Left lobe of liver (tissue), 2 donors: Measurements from ENCODE around the gene FOXM1. TPM values are rescaled to one million over a fixed set of nuclear protein-coding genes. Genes with fewer than 3 reads are reported as not detected.
A peak's percentile ranks its signal among the peaks of the same experiment; 100 is the strongest.
"Not testable (repeated sequence)": the region's sequence is repeated elsewhere in the genome, so short reads cannot be mapped to it uniquely, and the experiment has no call there.

Experiments
- ATAC-seq: fragments of 200-7000 bp; cut with Tn5 transposase; one replicate; pipeline ENCODE4 v1.9.1; 2020; ENCODE audit warnings: mild to moderate bottlenecking, moderate library complexity
- DNase-seq: peaks from one replicate; pipeline ENCODE4 v3.0.0-alpha.2; 2020; ENCODE audit warnings: low spot score
- total RNA-seq: library from RNA; stranded (reverse); gene quantifications from one replicate; pipeline ENCODE4 v1.2.1, GENCODE V29; 2021
- donor health status: DM: no; HTN: no; CAD: no; lungs with moderate emphysema.
- donor health status: DM: no; HTN: yes; CAD: no.

FOXM1 gene
- total RNA-seq, 1 donor from 2014 or later = 0.86 TPM

DNA sequence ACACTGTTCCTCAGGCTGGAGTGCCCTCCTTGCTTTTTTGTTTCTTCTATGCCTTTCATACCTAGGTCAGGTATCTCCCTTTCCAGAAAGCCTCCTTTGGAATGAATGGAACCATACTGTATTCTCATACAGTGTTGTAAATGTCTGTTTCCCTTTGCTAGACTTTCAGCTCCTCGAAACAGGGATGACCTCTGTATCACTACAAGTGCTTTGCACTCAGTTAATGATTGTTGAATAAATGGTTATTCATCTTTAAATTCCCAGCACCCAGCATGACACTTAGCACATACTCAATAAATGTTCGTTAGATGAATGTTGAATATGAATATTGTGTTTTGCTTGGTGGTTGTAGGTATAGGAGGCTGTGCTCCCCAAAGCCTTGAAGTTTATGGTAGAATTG, 7.8 kb upstream of the FOXM1 start:
- no peak for DNase-seq

DNA sequence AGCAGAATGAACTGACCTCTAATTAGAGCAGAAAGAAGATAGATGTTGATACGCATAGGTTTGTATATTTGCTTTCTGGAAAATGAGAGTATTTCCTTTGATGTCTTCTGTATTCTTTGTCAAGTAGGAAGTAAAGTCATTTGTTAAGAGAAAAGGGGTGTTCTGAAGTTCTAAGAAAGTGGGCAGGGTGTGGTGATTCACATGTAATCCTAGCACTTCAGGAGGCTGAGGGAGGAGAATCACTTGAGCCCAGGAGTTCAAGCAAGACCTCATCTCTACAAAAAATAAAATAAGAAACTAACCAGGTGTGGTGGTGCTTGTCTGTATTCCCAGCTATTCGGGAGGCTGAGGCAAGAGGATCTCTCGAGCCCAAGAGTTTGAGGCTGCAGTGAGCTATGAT, 2.9 kb upstream of the FOXM1 start:
- DNase-seq = no peak
- no peak for ATAC-seq

More for the DNA sequence above, 7.8 kb upstream of the FOXM1 start:
- ATAC-seq = peak; percentile 59

DNA sequence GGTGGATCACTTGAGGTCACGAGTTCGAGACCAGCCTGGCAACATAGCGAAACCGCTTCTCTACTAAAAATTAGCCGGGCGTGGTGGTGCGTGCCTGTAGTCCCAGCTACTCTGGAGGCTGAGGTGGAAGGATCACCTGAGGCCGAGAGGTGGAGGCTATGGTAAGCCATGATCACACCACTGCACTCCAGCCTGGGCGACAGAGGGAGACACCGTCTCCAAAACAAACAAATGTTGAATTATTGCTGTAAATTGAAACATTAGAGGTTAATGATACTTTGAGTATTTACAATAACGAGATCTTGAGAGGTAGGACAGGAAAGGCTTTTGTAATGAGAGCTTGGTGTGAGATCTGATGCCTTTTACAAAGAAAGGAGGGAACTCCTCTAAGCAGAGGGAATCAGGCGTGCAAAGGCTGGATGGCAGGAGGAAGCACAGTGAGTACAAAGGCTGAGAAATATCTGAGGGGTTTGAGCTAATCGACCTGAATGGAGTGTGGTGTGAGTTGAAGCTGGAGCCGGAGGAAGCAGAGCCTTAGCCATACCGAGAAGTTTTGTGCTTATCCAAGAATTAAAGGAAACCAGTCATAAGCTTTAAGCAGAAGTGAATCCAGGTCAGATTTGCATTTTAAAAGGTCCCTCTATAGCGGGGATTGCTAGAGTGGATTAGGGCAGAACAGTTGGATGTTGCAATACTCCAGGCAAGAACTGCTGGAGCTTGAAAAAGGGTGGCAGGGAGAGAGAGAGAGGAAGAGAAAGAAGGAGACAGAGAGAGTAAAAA, 1.2 kb upstream of the FOXM1 start:
- no peak for DNase-seq
- peak; percentile 39 for ATAC-seq

DNA sequence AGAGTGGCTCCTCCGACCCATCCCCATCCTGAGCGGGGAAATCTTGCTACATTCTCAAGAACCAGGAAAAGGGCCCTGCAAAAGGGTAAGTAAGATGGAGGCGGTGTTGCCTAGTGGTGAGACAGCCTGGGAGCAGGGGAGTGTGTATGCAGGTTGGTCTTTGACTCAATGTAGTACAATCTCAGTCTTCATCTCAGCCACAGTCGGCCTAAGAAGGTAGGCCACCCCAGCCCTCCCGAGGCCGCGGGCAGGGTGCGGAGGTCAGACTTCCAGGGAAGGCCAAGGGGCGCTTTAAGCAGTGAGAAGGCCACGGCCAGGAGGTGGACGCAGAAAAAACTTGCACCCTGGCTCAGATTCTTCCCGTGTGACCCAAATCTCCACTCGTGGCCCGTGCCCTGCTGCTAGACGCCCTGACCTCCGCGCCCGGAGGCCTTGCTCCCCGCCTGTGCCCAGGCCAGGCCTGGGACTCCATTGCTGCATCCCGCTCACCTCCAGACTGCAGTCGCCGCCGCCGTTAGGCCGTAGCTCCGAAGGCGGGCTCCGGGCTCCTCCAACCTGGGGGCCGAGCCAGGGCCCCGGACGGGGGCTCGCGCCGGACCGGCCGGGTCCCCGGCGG, 435 bp downstream of the FOXM1 start:
- DNase-seq = no peak

DNA sequence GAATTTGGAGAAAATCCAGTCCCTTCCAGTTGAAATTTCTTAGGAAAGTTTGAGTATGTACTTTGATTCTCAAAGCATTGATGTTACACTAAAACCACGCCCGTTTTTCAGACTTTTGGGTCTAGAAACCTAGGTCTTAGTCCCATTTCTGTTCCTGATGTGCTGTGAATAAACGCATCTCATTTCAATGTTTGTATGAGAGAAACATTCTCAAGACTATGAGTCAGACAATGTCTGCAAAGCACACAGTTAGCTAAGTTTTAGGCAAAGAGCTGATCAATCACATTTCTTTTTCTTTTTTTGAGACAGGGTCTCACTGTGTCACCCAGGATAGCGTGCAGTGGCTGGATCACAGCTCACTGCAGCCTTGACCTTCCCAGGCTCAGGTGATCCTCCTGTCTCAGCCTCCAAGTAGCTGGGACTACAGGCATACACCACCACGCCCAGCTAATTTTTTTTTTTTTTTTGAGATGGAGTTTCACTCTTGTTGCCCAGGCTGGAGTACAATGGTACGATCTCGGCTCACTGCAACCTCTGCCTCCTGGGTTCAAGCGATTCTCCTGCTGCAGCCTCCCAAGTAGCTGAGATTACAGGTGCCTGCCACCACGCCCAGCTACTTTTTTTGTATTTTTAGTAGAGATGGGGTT, 7.9 kb downstream of the FOXM1 start:
- not testable (repeated sequence) for DNase-seq, ATAC-seq

More for the DNA sequence above, 435 bp downstream of the FOXM1 start:
- ATAC-seq = peak; percentile 43

DNA sequence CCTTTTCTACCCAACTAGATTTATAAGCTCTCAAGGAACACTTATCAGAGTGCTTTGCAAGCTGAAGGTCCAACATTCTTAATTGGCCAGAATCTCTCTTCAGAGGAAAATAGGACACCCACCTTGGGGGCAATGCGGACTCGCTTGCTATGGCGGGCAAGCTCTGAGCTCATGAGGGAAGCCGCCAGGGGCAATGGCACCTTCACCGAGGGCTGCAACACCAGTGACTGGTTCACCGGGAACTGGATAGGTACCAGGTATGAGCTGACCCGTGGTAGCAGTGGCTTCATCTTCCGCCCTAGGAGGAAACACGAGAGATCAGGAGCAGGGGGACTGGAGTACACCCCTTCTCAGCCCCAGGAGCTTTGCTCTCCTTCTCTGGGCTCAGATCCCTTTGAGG, 12.8 kb downstream of the FOXM1 start:
- DNase-seq (no peak), ATAC-seq (no peak)

DNA sequence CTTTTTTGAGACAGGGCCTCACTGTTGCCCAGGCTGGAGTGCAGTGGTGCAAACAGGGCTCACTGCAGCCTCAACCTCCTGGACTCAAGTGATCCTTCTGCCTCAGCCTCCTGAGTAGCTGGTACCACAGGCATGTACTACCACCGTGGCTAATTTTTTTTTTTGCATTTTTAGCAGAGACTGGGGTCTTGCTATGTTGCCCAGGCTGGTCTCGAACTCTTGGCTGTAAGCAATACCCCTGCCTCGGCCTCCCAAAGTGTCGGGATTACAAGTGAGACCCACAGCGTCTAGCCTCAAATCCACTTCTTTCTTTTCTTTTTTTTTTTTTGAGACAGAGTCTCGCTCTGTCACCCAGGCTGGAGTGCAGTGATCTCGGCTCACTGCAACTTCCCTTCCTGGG, 13.6 kb downstream of the FOXM1 start:
- not testable (repeated sequence) for DNase-seq, ATAC-seq

DNA sequence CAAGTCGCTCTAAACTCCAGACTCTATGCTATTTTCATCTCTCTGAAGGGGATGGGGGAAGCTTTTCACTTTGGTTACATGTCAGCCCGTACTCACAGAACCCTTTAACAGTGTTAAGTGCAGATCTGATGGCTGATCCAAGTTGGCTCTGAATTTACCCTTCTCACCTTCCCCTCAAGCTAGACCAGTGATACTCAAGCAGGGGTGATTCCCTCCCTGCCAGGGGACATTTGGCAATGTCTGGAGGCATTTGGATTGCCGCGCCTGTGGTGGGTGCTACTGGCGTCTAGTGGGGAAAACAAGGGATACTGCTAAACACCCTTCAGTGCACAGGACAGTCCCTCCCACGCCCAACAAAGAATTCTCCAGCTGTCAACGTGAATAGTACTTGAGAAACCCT, 14.1 kb downstream of the FOXM1 start:
- DNase-seq (no peak), ATAC-seq (no peak)

DNA sequence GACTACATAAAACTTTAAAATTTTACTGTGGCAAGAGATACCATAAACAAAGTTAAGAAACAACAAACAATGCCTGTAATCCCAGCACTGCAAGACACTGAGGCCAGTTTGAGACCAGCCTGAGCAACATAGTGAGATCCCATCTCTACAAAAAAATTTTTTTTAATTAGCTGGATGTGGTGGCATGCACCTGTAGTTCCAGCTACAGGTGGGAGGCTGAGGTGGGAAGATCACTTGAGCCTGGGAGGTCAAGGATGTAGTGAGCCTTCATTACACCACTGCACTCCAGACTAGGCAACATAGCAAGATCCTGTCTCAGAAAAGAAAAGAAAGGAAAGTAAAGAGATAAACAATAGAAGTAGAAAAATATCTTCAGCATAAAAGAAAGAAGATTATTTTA, 16.8 kb downstream of the FOXM1 start:
- no peak for DNase-seq
- no peak for ATAC-seq

DNA sequence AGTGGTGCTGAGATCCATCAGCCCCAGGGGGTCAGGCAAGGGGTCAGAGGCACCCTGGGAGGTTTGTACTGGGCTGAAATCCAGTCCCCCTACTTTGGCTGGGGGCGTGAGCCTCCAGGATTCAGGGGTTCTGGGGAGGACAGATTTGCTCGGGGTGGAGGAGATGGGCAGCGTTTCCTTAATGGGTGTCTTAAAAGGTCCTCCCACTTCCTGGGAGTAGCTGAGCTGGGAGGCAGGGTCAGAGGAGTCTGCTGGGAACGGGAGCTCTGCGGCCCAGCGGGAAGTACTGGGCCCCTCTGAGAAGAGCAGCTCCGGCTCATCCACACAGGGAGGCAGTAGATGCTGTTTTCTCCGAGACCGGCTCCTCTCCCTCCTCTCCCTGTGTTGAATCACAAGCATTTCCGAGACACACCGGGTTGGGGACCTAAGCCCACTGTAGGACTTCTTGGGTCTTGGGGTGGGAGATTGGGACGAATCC, 18.0 kb downstream of the FOXM1 start:
- ATAC-seq = peak; percentile 44
- no peak for DNase-seq

DNA sequence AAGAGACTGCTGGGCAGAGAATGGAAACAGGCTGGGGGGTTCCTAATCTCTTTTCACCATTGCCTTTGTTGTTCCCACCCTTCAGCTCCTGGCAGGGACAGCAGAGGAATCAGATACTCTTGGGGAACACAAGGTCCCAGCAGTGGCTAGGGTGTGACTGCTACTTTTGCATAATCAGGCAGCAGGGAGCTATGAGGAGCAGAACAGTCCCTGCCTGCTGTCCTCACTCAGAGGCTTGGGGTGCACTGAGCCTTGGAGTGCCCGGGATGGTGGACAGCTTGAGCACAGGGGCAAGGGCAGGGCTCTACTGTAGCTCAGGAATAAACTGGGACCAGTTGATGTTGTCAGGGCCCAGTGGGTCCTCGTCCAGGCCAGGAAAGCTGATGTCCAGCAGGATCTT, 18.6 kb downstream of the FOXM1 start:
- no peak for DNase-seq
- no peak for ATAC-seq

DNA sequence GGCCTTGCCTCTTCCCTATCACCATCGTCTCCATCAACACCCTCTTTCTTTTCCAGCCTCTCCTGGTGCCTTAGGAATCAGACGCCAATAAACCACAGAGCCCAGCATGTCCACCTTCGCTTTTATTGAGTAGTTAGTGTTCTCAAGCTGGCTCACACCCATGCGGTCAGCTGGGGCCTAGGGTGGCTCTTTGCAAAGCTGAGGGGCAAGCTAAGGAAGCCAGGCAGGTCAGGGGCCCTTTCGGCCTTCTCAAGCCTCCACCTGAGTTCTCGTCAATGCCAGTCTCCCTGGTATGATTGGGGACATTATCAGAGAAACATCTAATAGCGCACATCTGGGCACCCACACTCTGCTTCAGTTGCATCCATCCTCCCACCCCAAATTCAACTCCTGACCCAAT, 19.4 kb downstream of the FOXM1 start:
- no peak for DNase-seq

DNA sequence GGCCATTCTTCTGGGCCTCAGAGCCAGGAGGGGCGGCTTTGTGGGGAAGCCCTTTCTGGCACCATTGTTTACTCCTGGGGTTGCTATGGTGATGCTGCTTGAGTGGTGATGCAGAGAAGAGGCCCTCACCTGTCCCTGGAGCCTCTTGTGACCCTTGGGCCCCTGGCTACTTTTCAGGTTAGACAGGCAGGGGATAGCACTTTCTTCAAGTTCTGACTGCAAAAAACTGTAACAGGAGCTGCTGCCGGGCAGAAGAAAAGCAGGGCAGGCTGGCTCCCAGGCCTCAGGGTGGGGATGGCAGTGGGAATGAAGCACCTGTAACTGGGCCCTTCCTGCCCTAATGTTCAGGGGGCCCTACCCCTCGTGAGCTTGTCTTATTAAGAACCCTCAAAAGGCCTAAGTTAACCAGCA, 19.9 kb downstream of the FOXM1 start, which contains the start of gene TEX52:
TEX52 (minus strand) TSS at position 19 of the 411 bp plus-strand sequence; CDS start at position 6, 13 bp downstream.
- ATAC-seq (no peak), DNase-seq (no peak)

More for the DNA sequence above, 19.4 kb downstream of the FOXM1 start:
- no peak for ATAC-seq

DNA sequence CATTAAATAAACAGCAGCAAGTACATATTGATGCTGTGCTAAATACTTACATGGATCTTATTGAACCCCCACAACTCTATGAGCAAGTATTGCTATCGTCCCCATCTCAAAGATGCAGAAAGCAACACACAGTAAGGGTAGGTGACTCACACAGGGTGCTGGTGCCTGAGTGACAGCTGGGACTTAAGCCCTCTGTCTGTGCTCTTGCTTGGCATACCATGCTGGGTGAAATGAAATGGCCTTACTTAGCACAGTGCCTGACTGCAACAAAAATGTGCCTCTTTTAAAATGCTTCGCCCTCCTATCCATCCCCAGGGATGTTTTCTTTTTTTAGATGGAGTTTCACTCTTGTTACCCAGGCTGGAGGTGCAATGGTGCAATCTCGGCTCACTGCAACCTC, 20.9 kb downstream of the FOXM1 start:
- ATAC-seq = no peak

DNA sequence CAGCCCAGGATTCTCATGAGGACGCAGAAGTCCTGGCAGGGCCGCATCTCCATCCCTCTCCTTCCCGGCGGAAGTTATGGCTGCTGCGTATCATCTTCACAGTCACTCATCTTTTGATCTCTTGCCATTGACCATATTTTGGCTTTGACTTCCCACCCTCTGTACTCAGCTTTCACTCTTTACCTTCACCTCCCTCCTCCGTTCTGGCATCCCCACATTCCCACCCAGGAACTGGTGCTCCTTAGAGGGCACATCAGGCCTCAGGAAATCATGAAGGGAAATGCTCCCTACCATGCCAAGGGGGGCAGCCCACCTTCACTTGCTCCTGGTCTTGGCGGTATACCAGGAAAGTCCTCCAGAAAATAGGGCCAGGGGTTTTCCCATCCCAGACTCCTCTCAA, 21.4 kb downstream of the FOXM1 start:
- no peak for ATAC-seq
- no peak for DNase-seq

More for the DNA sequence above, 20.9 kb downstream of the FOXM1 start:
- DNase-seq = no peak

DNA sequence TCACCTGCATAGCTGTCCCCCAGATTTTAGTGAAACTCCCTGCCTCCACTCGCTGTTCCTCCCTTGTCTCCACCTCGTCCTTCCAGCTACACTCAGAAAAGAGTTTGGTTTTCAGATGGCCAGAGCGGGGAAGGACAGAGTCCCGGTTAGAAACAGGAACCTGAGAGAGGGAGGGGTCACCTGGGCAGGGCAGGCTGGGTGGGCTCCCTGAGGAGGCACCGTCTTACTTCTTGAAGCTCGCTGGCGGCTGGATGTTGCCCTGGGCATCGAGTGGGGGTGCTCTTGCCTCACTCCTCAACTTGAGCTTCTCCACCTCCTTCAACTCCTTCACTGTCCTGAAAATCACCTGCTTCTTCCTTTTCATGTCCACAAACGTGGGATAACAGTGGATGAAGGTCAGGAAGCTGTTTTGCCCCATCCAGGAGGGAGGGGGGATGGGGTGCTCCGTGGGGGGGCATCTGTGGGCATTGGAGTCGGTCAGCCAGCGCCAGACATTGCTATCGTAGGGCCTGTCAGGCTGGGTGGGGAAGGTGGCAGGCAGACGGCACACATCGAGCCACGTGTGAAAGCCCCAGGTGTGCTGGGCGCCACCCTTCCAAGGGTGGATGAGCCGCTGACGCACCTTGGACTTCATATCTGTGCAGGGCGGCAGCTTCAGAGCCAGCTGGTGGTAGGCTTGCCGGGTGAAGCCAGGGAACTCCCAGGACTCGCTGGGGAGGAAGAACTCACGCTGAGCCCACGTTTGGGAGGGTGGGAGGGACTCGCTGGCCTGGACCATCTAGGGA, 22.1 kb downstream of the FOXM1 start:
- no peak for ATAC-seq
- DNase-seq = no peak

DNA sequence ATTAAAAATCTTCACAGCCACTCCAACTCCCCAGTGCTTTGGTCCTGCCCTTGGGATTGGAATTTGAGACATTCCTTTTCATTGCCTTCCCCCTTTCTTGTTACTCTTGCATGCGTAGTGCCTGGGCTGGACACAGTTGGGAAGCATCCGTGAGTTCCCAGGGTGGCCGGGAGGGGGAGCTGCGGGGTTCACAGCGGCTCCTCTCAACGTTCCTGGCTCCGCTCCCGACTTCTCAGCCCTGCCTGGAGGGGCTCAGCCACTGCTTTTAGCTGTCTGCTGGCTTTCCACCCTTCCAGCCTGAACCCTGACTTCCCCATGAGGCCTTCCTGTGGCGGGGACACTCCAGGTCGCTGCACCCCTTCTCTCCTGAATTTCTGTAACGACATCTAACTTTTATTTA, 23.3 kb downstream of the FOXM1 start:
- peak; percentile 76 for ATAC-seq

DNA sequence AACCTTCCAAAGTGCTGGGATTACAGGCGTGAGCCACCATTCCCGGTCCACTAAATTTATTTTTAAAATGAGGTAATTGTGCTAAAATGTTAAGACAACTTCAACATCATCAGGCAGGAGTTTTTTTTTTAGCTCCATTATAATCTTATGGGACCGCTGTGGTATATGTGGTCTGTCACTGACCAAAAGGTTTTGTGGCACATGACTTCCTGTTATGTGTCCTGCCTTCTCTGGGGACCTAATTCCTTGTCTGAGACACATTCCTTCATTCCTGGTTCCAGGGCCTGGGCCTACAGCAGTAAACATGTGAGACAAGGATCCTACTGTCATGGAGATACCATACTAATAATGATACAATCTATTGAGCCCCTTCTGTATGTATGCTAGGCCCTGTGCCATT, 25.0 kb downstream of the FOXM1 start:
- DNase-seq = no peak
- no peak for ATAC-seq

More for the DNA sequence above, 23.3 kb downstream of the FOXM1 start:
- peak; percentile 69 for DNase-seq

DNA sequence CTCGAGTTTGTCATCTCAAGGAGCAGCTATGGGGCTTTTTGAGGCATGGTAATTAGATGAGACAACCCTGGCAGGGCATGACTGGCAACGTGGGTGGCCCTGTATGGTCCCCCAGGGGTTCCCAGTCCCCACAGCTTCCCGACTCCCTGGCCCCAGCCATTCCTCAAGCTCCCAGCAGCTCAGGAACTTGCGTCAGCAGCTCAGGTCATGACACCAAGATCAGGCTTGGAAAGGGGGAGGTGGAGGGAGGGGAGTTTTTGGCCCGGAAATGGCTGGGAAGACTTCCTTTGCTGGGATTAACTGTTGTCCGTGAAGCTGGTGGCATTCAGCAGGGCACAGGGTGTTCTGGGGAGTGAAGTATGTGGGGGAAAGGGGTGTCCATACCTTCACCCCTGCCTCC, 31.7 kb downstream of the FOXM1 start:
- ATAC-seq = peak; percentile 31

DNA sequence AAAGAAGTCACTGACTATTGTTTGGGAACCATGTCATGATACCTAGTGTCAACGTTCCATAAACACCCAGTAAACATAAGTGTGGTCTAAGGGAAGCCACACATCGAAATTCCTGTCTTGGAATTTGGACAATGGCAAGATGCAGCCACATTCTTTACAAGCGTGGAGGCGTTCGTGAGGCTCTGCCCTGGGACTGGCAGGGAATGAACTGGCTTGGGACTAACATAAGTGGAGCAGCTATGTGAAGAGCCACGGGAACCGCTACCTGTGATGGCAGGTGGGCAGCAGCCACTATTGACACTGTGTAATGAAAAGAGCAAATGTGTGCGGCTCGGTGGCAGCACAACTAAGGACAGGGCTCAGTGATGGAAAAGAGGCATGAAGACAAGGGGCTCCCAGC, 32.2 kb downstream of the FOXM1 start:
- ATAC-seq = no peak
- DNase-seq = no peak

More for the DNA sequence above, 31.7 kb downstream of the FOXM1 start:
- no peak for DNase-seq

DNA sequence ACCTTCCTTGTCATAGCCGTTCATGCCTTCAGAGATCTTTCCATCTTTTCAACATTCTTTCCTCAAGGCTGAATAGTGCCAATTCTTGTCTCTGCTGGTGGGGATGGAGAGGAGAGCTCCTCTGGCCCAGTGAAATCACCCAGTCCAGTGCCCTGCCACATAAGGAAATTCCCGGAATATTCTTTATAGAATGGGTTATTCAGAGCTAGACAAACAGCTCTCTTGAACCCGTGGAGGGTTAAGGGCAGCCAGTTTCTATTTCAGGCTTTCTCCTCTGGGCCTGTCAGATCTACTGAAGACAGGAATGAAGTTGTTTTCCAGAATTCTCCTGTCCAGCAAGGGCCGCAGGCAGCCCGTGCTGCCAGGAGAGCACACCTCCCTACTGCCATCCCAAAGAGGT, 34.0 kb downstream of the FOXM1 start:
- ATAC-seq = no peak

More for the DNA sequence above, 34.0 kb downstream of the FOXM1 start:
- no peak for DNase-seq
